BJ (cell line): Measurements from ENCODE around the gene LCA5. TPM values are rescaled to one million over a fixed set of nuclear protein-coding genes. Genes with fewer than 3 reads are reported as not detected.

Experiments
- CTCF ChIA-PET: fragments of 350-600 bp; formaldehyde crosslinking; extraction: SDS; loops from one replicate; lab custom pipeline; 2021; ENCODE audit warnings: antibody characterized with exemption, inconsistent platforms; lab: Yijun Ruan, JAX
- POLR2A ChIA-PET: fragments of 300-600 bp; sonication (Branson Sonifier 250); formaldehyde crosslinking; extraction: SDS; loops from one replicate; lab custom pipeline; 2021; ENCODE audit warnings: antibody characterized with exemption; lab: Charles Lee
- DNase-seq: peaks from one replicate; pipeline ENCODE4 v3.0.0-alpha.2; 2011; ENCODE audit warnings: low read depth
- H3K27me3 ChIP-seq: 2 replicates; pipeline ENCODE4 v1.6.0; 2011; ENCODE audit warnings: low read length; ENCODE audit not compliant: control insufficient read depth, insufficient read depth
- H3K36me3 ChIP-seq: 2 replicates; pipeline ENCODE4 v1.5.1; 2011; ENCODE audit warnings: low read length; ENCODE audit not compliant: control insufficient read depth, insufficient read depth
- H3K4me3 ChIP-seq: 2 replicates; pipeline ENCODE4 v1.5.1; 2011; ENCODE audit warnings: low read depth, mild to moderate bottlenecking, control low read depth, low read length
- CTCF ChIP-seq: IDR thresholded peaks from 2 replicates; pipeline ENCODE4 v1.5.1; 2011; ENCODE audit warnings: low read depth, mild to moderate bottlenecking, control low read depth, inconsistent platforms, low read length, moderate library complexity; ENCODE audit not compliant: insufficient read depth
- polyA plus RNA-seq: library from polyadenylated mRNA; depleted of rRNA; stranded (reverse); fragments of >200 nt; gene quantifications from 2 replicates; pipeline ENCODE4 v1.2.3, GENCODE V29; 2011

Gene LCA5
- polyA plus RNA-seq, 1 experiment = 0.94 TPM

- DNase-seq = no peak
- TF ChIP-seq CTCF = no peak
- POLR2A ChIA-PET = no interaction called here
- Histone ChIP-seq H3K36me3 (no peaks in the 10 kb centered on the region), H3K27me3 (no peaks in the 10 kb centered on the region), H3K4me3 (no peak overlapping the region)
- CTCF ChIA-PET = no interaction called here
Observed at GRCh38 chr6:79463621-79464050, 73.6 kb downstream of the LCA5 start.

DNA sequence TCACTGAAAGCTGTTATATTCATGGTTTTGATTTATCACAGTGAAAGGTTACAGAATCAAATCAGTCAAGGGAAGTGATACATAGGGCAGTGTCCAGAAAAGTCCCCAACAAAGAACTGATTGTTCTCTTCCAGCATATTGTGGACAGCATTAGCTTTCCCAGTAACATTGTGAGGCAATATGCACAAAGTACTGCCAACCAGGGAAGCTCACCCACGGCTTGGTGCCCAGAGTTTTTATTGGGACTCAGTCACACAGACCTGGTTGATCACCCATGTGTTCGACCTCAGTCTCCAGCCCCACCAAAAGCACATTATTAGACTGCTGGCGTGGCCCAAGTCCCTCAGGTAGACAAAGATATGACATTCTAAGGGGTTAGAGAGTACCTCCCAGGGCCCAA lies 76.0 kb downstream of the LCA5 start:
- Histone ChIP-seq H3K27me3 (no peaks in the 10 kb centered on the region), H3K36me3 (no peaks in the 10 kb centered on the region), H3K4me3 (no peak overlapping the region)
- POLR2A ChIA-PET = no interaction called here
- no peak for TF ChIP-seq CTCF
- no peak for DNase-seq
- CTCF ChIA-PET = no interaction called here

DNA sequence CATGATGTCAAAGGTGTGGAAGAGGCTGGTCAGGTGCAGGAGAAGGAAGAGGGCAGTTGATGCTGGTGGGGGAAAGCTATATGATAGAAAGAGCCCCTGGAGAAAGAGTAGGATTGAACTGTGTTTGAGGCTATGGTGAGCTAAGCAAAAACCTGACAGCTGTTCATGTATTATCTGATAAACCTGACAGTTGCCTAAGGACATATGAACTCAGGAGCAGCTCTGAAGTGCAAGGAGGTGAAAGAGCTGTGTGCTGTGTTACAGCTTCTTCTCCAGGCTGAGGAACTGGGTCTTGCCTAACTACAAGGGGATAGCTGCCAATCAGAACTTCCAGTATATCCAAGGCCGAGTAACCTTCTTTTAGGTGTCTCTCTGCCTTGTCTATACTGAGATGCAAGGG lies 81.8 kb downstream of the LCA5 start:
- no peak for DNase-seq
- H3K36me3 ChIP-seq = no peaks in the 10 kb centered on the region
- ChIA-PET POLR2A (no interaction called here), CTCF (interaction anchor here (0.6 kb wide), 1 partner anchor 10 kb away, joined by 3 read pairs; no protein-coding TSS in a partner anchor)
- no peak overlapping the region for H3K4me3 ChIP-seq
- H3K27me3 ChIP-seq = no peaks in the 10 kb centered on the region
- TF ChIP-seq CTCF = no peak

DNA sequence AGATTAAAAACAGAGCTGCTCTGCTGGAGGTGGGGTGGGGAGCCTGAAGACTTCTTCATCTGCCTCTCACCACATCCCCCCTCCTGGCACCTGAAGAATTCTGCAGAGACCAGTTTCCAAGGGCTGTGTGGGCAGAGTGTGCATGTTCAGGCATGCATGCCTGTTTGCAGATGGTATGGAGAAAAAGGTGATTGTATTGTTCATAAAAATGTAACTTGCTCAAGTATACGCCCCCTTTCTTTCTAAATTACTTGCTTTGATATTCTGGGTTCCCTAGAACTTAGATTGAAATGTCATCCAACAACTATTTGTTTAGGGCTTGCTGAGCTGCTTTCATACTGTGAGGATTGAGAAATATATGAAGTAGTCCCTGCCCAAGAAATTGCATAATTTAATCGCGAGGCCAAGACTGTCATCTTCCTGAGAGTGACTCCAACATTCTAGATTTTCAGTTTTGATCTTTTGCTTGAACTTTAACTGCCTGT lies 83.6 kb downstream of the LCA5 start:
- CTCF ChIA-PET = interaction anchor here (1.5 kb wide), 1 partner anchor 13 kb away, joined by 3 read pairs; no protein-coding TSS in a partner anchor
- Histone ChIP-seq H3K4me3 (no peak overlapping the region), H3K27me3 (no peaks in the 10 kb centered on the region), H3K36me3 (no peaks in the 10 kb centered on the region)
- no peak for DNase-seq
- POLR2A ChIA-PET = no interaction called here
- TF ChIP-seq CTCF = no peak

DNA sequence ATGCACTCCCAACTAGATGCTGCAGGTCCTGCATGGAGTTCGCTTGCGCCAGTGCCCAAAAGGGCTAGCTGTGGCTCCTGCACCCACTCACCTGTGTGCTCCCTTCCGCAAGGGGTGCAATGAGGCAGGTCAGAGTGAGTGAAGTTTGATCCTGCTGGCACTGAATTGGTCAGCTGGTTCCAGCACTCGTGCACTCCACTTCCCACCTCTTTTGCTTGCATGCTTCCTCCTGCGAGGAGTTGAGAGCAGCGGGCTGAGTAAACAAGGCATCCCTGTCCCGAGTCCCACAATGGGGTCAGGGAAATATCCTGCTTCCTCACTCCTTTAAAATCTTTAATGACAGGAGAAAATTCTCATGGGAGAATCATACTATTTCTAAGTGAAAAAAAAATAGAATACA lies 86.2 kb downstream of the LCA5 start:
- Histone ChIP-seq H3K27me3 (no peaks in the 10 kb centered on the region), H3K36me3 (no peaks in the 10 kb centered on the region), H3K4me3 (no peak overlapping the region)
- CTCF ChIA-PET = interaction anchor here (0.6 to 0.9 kb wide), 2 partner anchors 17 to 412 kb away, joined by 3 read pairs; no protein-coding TSS in a partner anchor
- no peak for DNase-seq
- POLR2A ChIA-PET = no interaction called here
- no peak for TF ChIP-seq CTCF
